GM23248 (cell line): ENCODE results near the gene DDB1. TPM values are rescaled to one million over a fixed set of nuclear protein-coding genes. Genes with fewer than 3 reads are reported as not detected.

ENCODE experiments used
- DNase-seq: peaks from one replicate; pipeline ENCODE4 v3.0.0-alpha.2; 2015
- H2AFZ ChIP-seq: fragments of 200-600 bp; sonication (generic); 2 replicates; pipeline ENCODE4 v1.6.1; 2016; ENCODE audit warnings: antibody characterized with exemption
- H3F3A ChIP-seq: fragments of 200-600 bp; sonication (generic); 2 replicates; pipeline ENCODE4 v1.6.1; 2016; ENCODE audit warnings: mild to moderate bottlenecking, antibody characterized with exemption, mixed run types; ENCODE audit not compliant: insufficient read depth
- H3K27ac ChIP-seq: fragments of 200-600 bp; sonication (generic); 2 replicates; pipeline ENCODE4 v1.5.1; 2016; ENCODE audit warnings: mild to moderate bottlenecking
- H3K27me3 ChIP-seq: fragments of 200-600 bp; sonication (generic); replicated peaks from 2 replicates; pipeline ENCODE4 v1.6.1; 2016; ENCODE audit warnings: mild to moderate bottlenecking; ENCODE audit not compliant: insufficient read depth
- H3K36me3 ChIP-seq: fragments of 200-600 bp; sonication (generic); 2 replicates; pipeline ENCODE4 v1.6.1; 2016; ENCODE audit warnings: low read depth, mild to moderate bottlenecking
- H3K4me1 ChIP-seq: fragments of 200-600 bp; sonication (generic); 2 replicates; pipeline ENCODE4 v1.6.1; 2016; ENCODE audit warnings: mild to moderate bottlenecking; ENCODE audit not compliant: insufficient read depth
- H3K4me2 ChIP-seq: fragments of 200-600 bp; sonication (generic); one replicate; pipeline ENCODE4 v1.6.1; 2016; ENCODE audit warnings: mild to moderate bottlenecking; ENCODE audit not compliant: unreplicated experiment
- H3K4me3 ChIP-seq: fragments of 200-600 bp; sonication (generic); 2 replicates; pipeline ENCODE4 v1.5.1; 2016; ENCODE audit warnings: mild to moderate bottlenecking
- H3K79me2 ChIP-seq: fragments of 200-600 bp; sonication (generic); 2 replicates; pipeline ENCODE4 v1.6.1; 2016; ENCODE audit warnings: mild to moderate bottlenecking; ENCODE audit not compliant: insufficient read depth
- H3K9ac ChIP-seq: fragments of 200-600 bp; sonication (generic); 2 replicates; pipeline ENCODE4 v1.6.1; 2016; ENCODE audit warnings: mild to moderate bottlenecking
- H3K9me2 ChIP-seq: fragments of 200-600 bp; sonication (generic); 2 replicates; pipeline ENCODE4 v1.6.1; 2016; ENCODE audit warnings: mixed run types, mild to moderate bottlenecking, moderate library complexity; ENCODE audit not compliant: insufficient read depth
- H3K9me3 ChIP-seq: fragments of 200-600 bp; sonication (generic); one replicate; pipeline ENCODE4 v1.6.1; 2017; ENCODE audit warnings: low read depth
- H4K20me1 ChIP-seq: fragments of 200-600 bp; sonication (generic); 2 replicates; pipeline ENCODE4 v1.6.0; 2016; ENCODE audit not compliant: insufficient read depth
- EZH2 ChIP-seq: fragments of 200-600 bp; sonication (generic); IDR thresholded peaks from 2 replicates; pipeline ENCODE4 v1.6.1; 2018; ENCODE audit warnings: antibody characterized with exemption, mild to moderate bottlenecking; ENCODE audit not compliant: insufficient read depth, poor library complexity, severe bottlenecking
- EZH2phosphoT487 ChIP-seq: fragments of 200-600 bp; sonication (generic); IDR thresholded peaks from 2 replicates; pipeline ENCODE4 v1.6.1; 2018; ENCODE audit warnings: antibody characterized with exemption, moderate library complexity, mild to moderate bottlenecking, low read depth; ENCODE audit not compliant: insufficient read depth
- WGBS, 2 experiments: methylation state at CpG; one replicate each; pipeline ENCODE4 v1.1.6; 2015 to 2017; ENCODE audit warnings: low lambda C conversion rate in 2 of 2, low coverage in 1 of 2; ENCODE audit errors: missing lambda C conversion rate in 2 of 2; 5-methylcytosine and 5-hydroxymethylcytosine counted together
- in situ Hi-C: fragments of 300-500 bp; cut with MboI; formaldehyde crosslinking; loops from 2 replicates; pipeline ENCODE4 v1.15.0; 2020
- polyA plus RNA-seq: library from polyadenylated mRNA; unstranded; fragments of >200 nt; fragmentation: Nextera tagmentation; extraction: Ambion mirVana; gene quantifications from 2 replicates; pipeline ENCODE4 v1.2.1, GENCODE V29; 2016
- total RNA-seq: library from RNA; depleted of rRNA; stranded (reverse); fragments of >200 nt; shearing (Covaris generic); gene quantifications from 2 replicates; pipeline ENCODE4 v1.2.3, GENCODE V29; 2014

DDB1 gene
- total and polyA plus RNA-seq, 2 experiments from 2014 or later: 160 to 252 TPM

- in situ Hi-C loops: no loop called here
- H3K79me2 ChIP-seq: peaks cover 9% of the 10 kb centered on the region
- no peak overlapping the region for H2AFZ ChIP-seq
- no peak for TF ChIP-seq EZH2phosphoT487
- TF ChIP-seq EZH2: no peak
- H3K9ac ChIP-seq: no peak overlapping the region
- H3K27me3 ChIP-seq: no peaks in the 10 kb centered on the region
- peaks cover 21% of the 10 kb centered on the region for H3F3A ChIP-seq
- no peaks in the 10 kb centered on the region for H4K20me1 ChIP-seq
- 87 to 88% methylated on average over 7 of the region's 7 CpGs for WGBS, 2 experiments
- peaks cover 26% of the 10 kb centered on the region; the same call in 1 of the 2 replicates for H3K36me3 ChIP-seq
- peaks cover 25% of the 10 kb centered on the region for H3K4me1 ChIP-seq
- peak overlapping the region; percentile 82 for H3K27ac ChIP-seq
- DNase-seq: no peak
- H3K4me3 ChIP-seq: no peak overlapping the region
- H3K9me3 ChIP-seq: no peaks in the 10 kb centered on the region
- H3K4me2 ChIP-seq: no peak overlapping the region
- no peaks in the 10 kb centered on the region for H3K9me2 ChIP-seq
Observed at GRCh38 chr11:61368646-61369045, 35.7 kb upstream of the DDB1 start.

DNA sequence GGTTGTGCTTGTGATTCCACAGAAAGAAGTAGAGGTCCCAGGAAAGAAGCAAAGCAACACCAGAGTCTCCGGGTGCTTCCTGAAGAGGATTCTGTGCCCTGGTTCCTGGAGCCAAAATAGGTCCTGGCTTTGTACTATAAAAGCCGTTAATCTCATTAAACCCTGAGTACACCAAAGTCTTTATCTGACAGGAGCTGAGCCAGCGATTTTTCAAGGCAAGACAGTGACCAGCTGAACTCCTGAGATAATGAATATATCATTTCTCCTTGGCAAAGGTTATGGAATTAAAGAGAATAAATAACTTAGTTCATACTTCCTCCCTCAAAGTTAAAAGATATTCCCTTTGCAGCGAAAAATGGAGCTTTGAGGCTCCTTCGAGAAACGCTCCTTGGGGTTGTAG, 34.5 kb upstream of the DDB1 start:
- no peak overlapping the region for H3K27ac ChIP-seq
- 86 to 87% methylated on average over 6 of the region's 6 CpGs for whole genome bisulfite sequencing, 2 experiments
- DNase-seq: no peak
- H3K9ac ChIP-seq: no peak overlapping the region
- no peaks in the 10 kb centered on the region for H3K9me2 ChIP-seq
- no peaks in the 10 kb centered on the region for H4K20me1 ChIP-seq
- no peak overlapping the region for H3K4me2 ChIP-seq
- H3K4me3 ChIP-seq: no peak overlapping the region
- H3F3A ChIP-seq: peaks cover 21% of the 10 kb centered on the region
- peaks cover 25% of the 10 kb centered on the region for H3K4me1 ChIP-seq
- peaks cover 17% of the 10 kb centered on the region; the same call in 1 of the 2 replicates for H3K36me3 ChIP-seq
- no peak overlapping the region for H2AFZ ChIP-seq
- peaks cover 21% of the 10 kb centered on the region for H3K79me2 ChIP-seq
- H3K9me3 ChIP-seq: no peaks in the 10 kb centered on the region
- TF ChIP-seq EZH2 (no peak), EZH2phosphoT487 (no peak)
- H3K27me3 ChIP-seq: no peaks in the 10 kb centered on the region
- in situ Hi-C loops: no loop called here

DNA sequence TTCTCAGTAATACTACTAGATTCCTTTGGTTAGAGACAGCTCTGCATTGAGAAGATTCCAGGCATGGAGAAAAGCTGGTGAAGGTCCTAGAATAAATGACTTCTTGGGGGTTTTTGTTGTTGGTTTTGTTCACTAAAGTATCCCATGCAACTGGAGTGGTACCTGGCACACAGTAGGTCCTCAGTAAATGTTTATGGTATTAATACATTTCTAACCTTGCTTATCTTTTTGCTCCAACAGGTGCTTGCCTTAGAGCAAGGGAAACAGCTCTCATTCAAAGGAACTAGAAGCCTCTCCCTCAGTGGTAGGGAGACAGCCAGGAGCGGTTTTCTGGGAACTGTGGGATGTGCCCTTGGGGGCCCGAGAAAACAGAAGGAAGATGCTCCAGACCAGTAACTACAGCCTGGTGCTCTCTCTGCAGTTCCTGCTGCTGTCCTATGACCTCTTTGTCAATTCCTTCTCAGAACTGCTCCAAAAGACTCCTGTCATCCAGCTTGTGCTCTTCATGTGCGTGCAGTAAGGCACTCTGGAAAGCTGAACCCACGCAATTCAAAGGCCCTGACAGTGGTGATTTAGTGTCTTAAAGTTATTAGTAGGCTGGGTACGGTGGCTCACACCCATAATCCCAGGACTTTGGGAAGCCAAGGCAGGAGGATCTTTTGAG, 31.2 kb upstream of the DDB1 start:
- H3K4me1 ChIP-seq: peaks cover 17% of the 10 kb centered on the region
- H3K4me3 ChIP-seq: no peak overlapping the region
- H2AFZ ChIP-seq: no peak overlapping the region
- no peak overlapping the region for H3K9ac ChIP-seq
- H3K27me3 ChIP-seq: no peaks in the 10 kb centered on the region
- no peaks in the 10 kb centered on the region for H4K20me1 ChIP-seq
- no peak for TF ChIP-seq EZH2phosphoT487
- TF ChIP-seq EZH2: no peak
- H3K27ac ChIP-seq: no peak overlapping the region
- in situ Hi-C loops: no loop called here
- peaks cover 44% of the 10 kb centered on the region for H3K79me2 ChIP-seq
- no peaks in the 10 kb centered on the region for H3K9me3 ChIP-seq
- H3K36me3 ChIP-seq: peaks cover 17% of the 10 kb centered on the region; the same call in 1 of the 2 replicates
- no peak overlapping the region for H3K4me2 ChIP-seq
- WGBS, 2 experiments: 70 to 77% methylated on average over 5 of the region's 5 CpGs
- H3K9me2 ChIP-seq: no peaks in the 10 kb centered on the region
- peaks cover 15% of the 10 kb centered on the region; the same call in 1 of the 2 replicates for H3F3A ChIP-seq
- DNase-seq: no peak

- in situ Hi-C loops: no loop called here
- H3K4me3 ChIP-seq: peak overlapping the region; percentile 78
Observed at GRCh38 chr11:61362542-61362875, 29.6 kb upstream of the DDB1 start.

More at GRCh38 chr11:61362542-61362875, 29.6 kb upstream of the DDB1 start:
- 1 to 2% methylated on average over 12 of the region's 12 CpGs for WGBS, 2 experiments
- H3K27ac ChIP-seq: peak overlapping the region; percentile 86
- H3K4me2 ChIP-seq: peak overlapping the region; percentile 69
- peak overlapping the region; percentile 87 for H3K9ac ChIP-seq
- no peaks in the 10 kb centered on the region for H4K20me1 ChIP-seq
- H3K79me2 ChIP-seq: peaks cover 48% of the 10 kb centered on the region
- H2AFZ ChIP-seq: peak overlapping the region; percentile 84
- 0 out of 2 replicates have a peak, but pooled peaks cover 6% of the 10 kb centered on the region for H3F3A ChIP-seq
- H3K4me1 ChIP-seq: peaks cover 13% of the 10 kb centered on the region
- H3K9me2 ChIP-seq: no peaks in the 10 kb centered on the region
- H3K9me3 ChIP-seq: no peaks in the 10 kb centered on the region
- peaks cover 4% of the 10 kb centered on the region; the same call in 1 of the 2 replicates for H3K36me3 ChIP-seq
- TF ChIP-seq EZH2phosphoT487: no peak
- no peak for TF ChIP-seq EZH2
- peak; percentile 90 for DNase-seq
- no peaks in the 10 kb centered on the region for H3K27me3 ChIP-seq
